Stimulated activated CD8-positive, alpha-beta memory T cell treated with anti-CD3 and anti-CD28 coated beads, Interleukin-15, amount 100 ng/mL, for 48 hours (primary cell): Measurements from ENCODE around the gene NOVA1.

Experiments used
- DNase-seq, 2 donors: peaks; one replicate each; pipeline ENCODE4 v3.0.0-alpha.2; 2020; ENCODE audit warnings: low read depth in 2 of 2

The NOVA1 gene

DNA sequence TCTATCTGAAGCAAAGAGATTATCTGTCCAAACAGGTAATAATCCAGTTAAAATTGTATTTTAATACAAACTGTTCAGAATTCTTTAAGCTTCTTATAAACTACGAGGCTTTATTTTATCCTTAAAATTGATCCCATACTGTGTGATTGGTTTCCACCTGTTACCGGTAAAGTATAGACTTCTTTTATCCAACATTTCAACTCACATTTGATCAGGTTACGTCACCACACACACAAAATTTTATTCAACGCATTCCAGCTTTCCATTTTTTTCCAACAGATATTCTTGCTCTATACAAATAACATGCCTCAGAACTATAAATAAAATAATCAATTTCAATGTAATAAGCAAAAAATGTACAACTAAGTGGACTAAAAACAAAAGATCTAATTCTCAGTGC, 4.5 kb downstream of the NOVA1 start:
- DNase-seq, result no peak

DNA sequence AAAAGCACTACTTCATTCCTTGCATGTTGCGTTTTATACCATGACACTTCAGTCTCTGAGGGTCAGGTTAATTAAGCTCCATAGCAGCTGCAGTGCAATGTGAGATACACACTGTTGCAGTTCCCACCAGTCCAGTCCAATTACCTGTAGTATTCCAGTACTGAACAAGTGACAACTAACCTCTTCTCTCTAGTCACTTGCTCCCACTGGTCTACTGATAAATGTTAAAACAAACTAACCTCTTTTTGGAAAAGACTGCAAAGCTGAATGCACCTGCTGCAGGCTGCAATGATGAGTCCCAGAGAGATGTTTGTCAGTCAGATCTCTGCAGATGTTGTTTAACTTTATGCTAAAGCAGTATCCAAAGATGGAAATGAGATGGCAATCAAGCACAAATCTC, 7.9 kb downstream of the NOVA1 start:
- DNase-seq, result no peak

DNA sequence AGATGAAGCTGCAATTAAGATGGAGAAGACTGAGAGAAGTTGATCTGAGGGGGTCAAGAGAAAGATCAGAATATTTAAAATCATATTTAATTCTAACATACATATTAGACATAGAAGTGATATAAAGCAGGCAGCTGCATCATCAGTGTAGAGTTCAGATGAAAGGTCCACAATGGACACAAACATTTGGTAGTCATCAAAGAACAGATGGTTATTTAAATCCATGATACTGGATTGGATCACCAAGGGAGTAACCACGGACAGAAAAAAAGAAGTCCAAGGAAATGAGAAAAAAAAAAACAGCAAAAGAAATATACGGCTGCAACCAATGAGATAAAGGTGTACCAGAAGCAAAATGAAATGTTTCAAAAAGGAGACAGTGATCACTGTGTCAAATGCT, 20.1 kb downstream of the NOVA1 start:
- no peak for DNase-seq

DNA sequence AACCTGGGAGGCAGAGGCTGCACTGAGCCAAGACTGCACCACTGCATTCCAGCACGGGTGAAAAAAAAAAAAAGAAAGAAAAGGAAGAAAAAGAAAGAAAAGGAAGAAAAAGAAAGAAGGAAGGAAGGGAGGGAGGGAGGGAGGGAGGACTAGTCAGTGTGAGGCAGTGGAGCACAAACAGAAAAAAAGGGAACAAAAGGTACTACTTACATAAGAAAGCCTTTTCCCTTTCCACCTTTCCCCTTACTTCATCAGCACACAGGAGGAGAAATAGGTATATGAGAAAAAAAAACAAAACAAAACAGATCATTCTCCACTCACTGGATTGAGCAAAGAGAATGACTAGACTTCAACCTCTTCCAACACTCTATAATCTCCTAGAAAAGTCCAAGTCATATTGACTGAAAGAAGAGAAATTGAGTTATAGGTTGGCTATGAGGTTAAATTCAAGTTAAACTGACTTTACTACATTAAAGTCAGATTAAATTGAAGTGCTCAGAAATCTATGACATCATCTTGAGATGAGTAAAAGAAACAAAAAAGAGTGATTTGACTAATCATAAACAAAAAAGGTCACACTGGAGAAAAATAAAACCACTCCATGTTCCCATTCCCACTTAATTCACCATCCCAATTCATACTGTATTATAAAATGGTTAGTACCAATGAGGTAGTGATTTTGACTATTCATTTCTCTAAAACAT, 43.6 kb downstream of the NOVA1 start:
- no peak for DNase-seq

GRCh38 chr14:26549571-26549970, 48.3 kb downstream of the NOVA1 start:
- DNase-seq, result no peak

- DNase-seq, result no peak
These were observed 49.4 kb downstream of the NOVA1 start for GRCh38 chr14:26548406-26548805.

GRCh38 chr14:26538176-26538575, 59.7 kb downstream of the NOVA1 start:
- DNase-seq, result no peak

GRCh38 chr14:26531894-26532293, 65.9 kb downstream of the NOVA1 start:
- no peak for DNase-seq

DNA sequence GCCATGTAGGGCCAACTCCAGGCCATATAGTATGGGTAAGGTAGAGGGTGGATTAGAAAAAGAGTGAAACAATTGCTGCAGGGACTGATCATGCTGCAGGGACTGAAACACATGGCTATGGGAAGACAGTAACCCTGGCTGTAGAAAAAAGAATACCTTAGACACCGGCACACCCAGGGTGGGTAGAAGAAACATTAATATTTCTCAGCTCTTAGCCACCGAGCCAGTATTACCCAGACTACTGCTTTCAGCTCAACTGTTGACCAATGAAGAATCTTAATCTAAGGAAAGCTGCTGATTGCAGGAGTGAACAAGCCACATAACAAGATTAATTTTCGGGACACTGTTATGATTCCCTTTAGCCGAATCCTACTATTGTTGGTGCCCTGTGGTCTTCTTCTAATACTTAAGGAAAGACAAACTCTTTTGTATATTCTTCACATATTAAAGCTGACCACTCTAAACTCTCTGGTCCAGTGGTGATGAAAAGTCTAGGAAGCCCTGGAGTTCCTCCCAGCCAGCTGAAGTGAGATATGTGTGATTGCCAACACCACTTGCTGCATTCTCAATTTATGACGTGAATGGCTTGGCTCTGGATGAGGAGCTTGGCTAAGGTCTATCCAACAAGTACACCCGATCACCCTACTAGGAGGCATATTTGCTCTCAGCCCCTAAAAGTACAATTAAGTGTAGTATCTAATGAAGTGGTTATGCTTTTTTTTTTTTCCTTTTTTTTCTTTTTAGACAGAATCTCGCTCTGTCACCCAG, 69.2 kb downstream of the NOVA1 start:
- DNase-seq, result no peak

DNA sequence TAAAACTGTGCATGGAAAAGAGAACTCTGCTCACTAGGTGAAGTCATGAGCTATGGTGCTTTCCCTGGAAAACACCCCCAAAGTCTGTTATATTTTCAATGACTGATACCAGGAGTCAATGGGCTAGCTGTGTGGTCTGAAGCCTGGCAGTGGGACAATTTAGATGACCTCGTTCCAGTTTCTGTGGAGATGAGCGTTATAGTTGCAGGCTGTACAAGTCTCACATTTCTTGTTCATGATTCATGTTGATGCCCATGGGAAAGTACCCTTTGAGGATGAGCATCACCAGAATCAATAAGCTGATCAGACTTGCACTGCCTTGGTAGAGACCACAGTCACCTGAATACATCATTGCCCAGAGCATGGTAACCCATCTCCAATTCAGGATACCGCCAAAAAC, 70.7 kb downstream of the NOVA1 start:
- DNase-seq, result no peak

DNA sequence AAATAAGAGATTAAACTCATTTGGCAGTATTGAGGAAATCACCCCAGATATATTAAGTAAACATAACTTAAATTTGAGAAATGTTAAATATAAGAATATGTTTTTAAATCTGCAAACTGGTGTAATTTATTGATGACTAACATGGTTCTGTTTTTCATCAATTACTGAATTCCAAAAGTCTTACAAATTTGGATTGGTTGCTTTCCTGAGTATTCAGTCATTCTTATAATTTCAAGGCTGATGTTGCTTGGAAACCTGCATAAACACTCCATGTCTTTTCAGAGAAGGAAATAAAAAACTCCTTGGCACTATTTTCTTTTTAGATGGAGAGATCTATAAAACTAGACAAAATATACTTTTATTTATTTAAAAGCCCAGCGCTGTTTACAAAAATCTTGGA, 71.7 kb downstream of the NOVA1 start:
- no peak for DNase-seq

GRCh38 chr14:26525085-26525484, 72.7 kb downstream of the NOVA1 start:
- DNase-seq, result no peak

DNA sequence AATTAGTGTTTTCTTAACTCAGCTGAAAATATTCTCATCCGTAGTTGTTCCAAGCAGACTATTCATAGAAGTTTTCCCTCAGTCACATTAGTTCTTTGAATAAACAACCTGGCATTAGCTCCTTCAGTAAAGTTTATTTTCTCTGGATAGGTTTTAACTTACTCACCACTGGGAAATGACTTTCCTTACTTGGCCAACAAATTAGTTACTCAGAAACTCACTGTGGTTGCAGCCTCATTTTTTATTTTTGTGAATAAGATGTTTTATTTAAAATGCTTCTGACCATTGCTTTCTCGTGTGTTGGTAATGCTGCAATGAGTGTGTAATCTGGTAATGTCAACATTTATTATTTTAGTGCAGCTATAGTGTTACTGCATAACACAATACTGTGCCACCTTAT, 74.9 kb downstream of the NOVA1 start:
- no peak for DNase-seq

DNA sequence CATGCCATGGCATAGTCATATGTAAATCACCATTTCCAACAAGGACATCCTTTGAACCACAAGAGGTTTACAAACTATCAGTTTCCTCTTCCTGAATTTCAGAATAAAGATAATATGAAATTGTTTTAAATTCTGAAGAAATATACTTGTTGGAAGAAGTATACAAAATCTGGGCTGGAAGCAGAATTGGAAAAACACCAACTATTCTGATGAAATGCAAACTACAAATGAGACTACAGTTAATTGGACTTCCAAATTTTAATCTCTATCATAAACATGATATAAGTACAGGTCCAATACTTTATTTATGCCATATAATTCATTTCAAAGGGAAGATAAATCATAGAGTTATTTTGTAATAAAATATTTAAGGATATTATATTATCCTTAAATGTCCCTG, 80.1 kb downstream of the NOVA1 start:
- DNase-seq, result no peak

GRCh38 chr14:26500028-26500427, 97.8 kb downstream of the NOVA1 start:
- DNase-seq, result no peak

DNA sequence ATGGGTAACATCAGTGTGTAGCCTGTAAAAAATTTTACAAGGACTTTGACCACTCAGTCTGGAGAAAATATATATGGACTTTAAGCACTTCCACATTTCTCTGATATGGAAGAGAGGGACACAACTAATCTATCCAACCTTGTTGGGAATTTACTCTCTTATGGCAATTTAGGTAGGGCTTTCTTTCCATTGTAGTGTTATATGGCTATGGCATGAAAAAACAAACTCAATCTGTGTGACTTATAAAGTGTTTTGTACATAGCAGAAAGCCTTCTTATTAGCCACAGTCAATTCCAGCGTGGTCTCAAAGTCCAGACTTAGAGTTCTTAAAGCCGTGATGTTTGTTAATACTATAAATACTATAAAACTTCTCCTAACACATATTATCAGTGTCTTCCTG, 98.3 kb downstream of the NOVA1 start:
- no peak for DNase-seq

- no peak for DNase-seq
These were observed 110.9 kb downstream of the NOVA1 start for GRCh38 chr14:26486922-26487321.

GRCh38 chr14:26484562-26484961, 113.3 kb downstream of the NOVA1 start:
- no peak for DNase-seq

DNA sequence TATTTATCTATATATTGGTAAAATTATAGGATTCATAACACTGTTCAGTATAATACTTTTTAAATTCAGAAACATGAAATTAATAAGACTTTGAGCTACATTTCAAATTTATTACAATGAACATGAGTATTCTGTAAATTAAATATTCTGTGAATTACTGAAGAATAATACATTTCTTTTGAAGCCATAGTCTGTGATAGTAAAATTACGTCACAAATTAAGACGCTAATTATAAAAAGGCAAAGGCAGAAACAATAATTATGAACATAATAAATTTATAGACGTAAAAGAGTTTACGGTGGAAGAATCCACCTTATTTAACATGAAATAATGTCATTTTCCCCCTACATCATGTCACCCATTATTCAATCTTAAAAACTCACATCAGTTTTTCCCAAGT, 118.9 kb downstream of the NOVA1 start:
- DNase-seq, result no peak

GRCh38 chr14:26466862-26467261, 131.0 kb downstream of the NOVA1 start:
- no peak for DNase-seq

GRCh38 chr14:26463136-26463535, 134.7 kb downstream of the NOVA1 start:
- no peak for DNase-seq

- DNase-seq, result no peak
These were observed 143.7 kb downstream of the NOVA1 start for GRCh38 chr14:26454105-26454504.

DNA sequence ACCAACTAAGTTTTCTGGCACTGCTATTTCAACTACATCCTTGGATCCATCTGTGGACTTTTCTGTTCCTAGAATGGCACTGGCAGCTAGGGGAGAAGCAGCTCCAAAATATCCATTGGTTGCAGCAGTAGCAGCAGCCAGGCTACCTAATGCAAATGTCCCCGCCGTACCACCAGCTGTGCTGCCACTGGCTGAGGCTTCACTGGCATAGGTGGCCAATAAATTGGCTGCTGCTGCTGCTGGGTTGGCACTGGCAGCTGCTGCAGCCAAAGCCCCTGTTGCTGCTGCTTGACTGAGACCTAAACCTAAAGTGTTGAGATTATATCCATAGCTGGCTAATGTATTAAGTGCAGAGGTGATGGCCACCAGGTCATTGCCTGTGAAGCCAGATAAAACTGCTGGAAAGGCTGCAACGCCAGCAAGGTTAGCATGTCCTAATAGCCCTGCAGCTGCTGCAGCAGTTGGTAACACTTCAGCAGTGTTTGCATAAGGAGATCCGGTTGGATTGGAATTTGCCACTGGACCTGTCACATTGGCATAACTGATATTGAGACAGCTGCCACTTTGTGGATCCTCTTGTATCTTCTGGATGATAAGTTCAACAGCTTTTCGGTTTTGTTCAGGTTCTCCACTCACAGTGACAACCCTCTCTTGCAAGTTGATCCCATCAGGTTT, 149.5 kb downstream of the NOVA1 start:
- DNase-seq, result no peak
